22Rv1 (cell line): ENCODE measurements around the gene FAM181A.

Experiments
- CTCF ChIP-seq: fragments of 450-650 bp; IDR thresholded peaks from 2 replicates; pipeline ENCODE4 v1.5.1; 2017; ENCODE audit warnings: mild to moderate bottlenecking
- ZFX ChIP-seq: fragments of 450-650 bp; IDR thresholded peaks from 2 replicates; pipeline ENCODE4 v1.6.1; 2017; ENCODE audit warnings: antibody characterized with exemption, borderline replicate concordance

GRCh38 chr14:93949511-93950075 lies 22.4 kb downstream of the FAM181A start:
- no peak for TF ChIP-seq CTCF
- TF ChIP-seq ZFX, result no peak
